CD14-positive monocyte (primary cell): ENCODE results near the gene CBX5. TPM values are rescaled to one million over a fixed set of nuclear protein-coding genes. Genes with fewer than 3 reads are reported as not detected.

Experiments used
- DNase-seq, 3 donors: peaks; one replicate each; pipeline ENCODE4 v3.0.0-alpha.2; 2011 to 2022
- H2AFZ ChIP-seq: 2 replicates; pipeline ENCODE4 v1.6.0; 2012; ENCODE audit warnings: mild to moderate bottlenecking, low read depth, low read length, inconsistent platforms; ENCODE audit not compliant: insufficient read depth, poor library complexity, severe bottlenecking
- H3K27ac ChIP-seq, 2 donors: 1 replicate in 1 of 2; 2 replicates in 1 of 2; pipeline ENCODE4 v1.5.1; 2012 to 2013; ENCODE audit warnings: low read length in 2 of 2, control low read depth in 1 of 2, inconsistent platforms in 1 of 2, low read depth in 1 of 2, mild to moderate bottlenecking in 1 of 2
- H3K27me3 ChIP-seq, 2 donors: one replicate each; pipeline versions ENCODE4 v1.6.0 to v1.6.1; 2011 to 2013; ENCODE audit warnings: low read length in 2 of 2; ENCODE audit not compliant: control insufficient read depth in 2 of 2, insufficient read depth in 2 of 2
- H3K36me3 ChIP-seq, 2 donors: replicated peaks in 1 of 2; 1 replicate in 1 of 2; 2 replicates in 1 of 2; pipeline versions ENCODE4 v1.5.1 to v1.6.1; 2012 to 2013; ENCODE audit warnings: low read length in 2 of 2, control low read depth in 1 of 2, inconsistent platforms in 1 of 2, mild to moderate bottlenecking in 1 of 2; ENCODE audit not compliant: insufficient read depth in 2 of 2, control insufficient read depth in 1 of 2
- H3K4me1 ChIP-seq, 2 donors: 1 replicate in 1 of 2; 2 replicates in 1 of 2; pipeline versions ENCODE4 v1.5.1 to v1.6.1; 2012 to 2013; ENCODE audit warnings: low read length in 2 of 2, control low read depth in 1 of 2, inconsistent platforms in 1 of 2, mild to moderate bottlenecking in 1 of 2, moderate library complexity in 1 of 2; ENCODE audit not compliant: insufficient read depth in 2 of 2, control insufficient read depth in 1 of 2
- H3K4me2 ChIP-seq: replicated peaks from 2 replicates; pipeline ENCODE3; 2012; ENCODE audit warnings: low read length, moderate library complexity, mild to moderate bottlenecking; ENCODE audit not compliant: poor library complexity, severe bottlenecking; ENCODE audit errors: extremely low read depth
- H3K4me3 ChIP-seq, 3 experiments: fragments of 200-600 bp in 1 of 3; sonication (generic) in 1 of 3; replicated peaks in 1 of 3; 1 replicate in 2 of 3; 2 replicates in 1 of 3; pipeline ENCODE4 v1.5.1; 2011 to 2013; ENCODE audit warnings: low read length in 3 of 3, mild to moderate bottlenecking in 3 of 3, control low read depth in 2 of 3, low read depth in 2 of 3, inconsistent platforms in 1 of 3, moderate library complexity in 1 of 3
- H3K79me2 ChIP-seq: 2 replicates; pipeline ENCODE4 v1.6.0; 2012; ENCODE audit warnings: mild to moderate bottlenecking, control low read depth, inconsistent platforms, low read length, moderate library complexity; ENCODE audit not compliant: insufficient read depth
- H3K9ac ChIP-seq: 2 replicates; pipeline ENCODE4 v1.6.0; 2017; ENCODE audit warnings: low read length, mild to moderate bottlenecking; ENCODE audit not compliant: insufficient read depth, poor library complexity, severe bottlenecking
- H3K9me3 ChIP-seq, 2 donors: replicated peaks in 1 of 2; 1 replicate in 1 of 2; 2 replicates in 1 of 2; pipeline versions ENCODE4 v1.5.1 to v1.6.1; 2012 to 2013; ENCODE audit warnings: low read length in 2 of 2, control low read depth in 1 of 2; ENCODE audit not compliant: control insufficient read depth in 1 of 2, insufficient read depth in 1 of 2
- H4K20me1 ChIP-seq: 2 replicates; pipeline ENCODE4 v1.6.0; 2012; ENCODE audit warnings: mild to moderate bottlenecking, low read length, control low read depth, moderate library complexity; ENCODE audit not compliant: insufficient read depth
- H3K27ac Mint-ChIP-seq, 7 donors: one replicate each; pipeline ENCODE4 v1.8.0; 2020; ENCODE audit warnings: mild to moderate bottlenecking in 7 of 7, mixed read lengths in 7 of 7, moderate library complexity in 6 of 7, inconsistent platforms in 2 of 7
- H3K27me3 Mint-ChIP-seq, 3 donors: one replicate each; pipeline ENCODE4 v1.8.0; 2021 to 2022; ENCODE audit warnings: low read depth in 3 of 3, mild to moderate bottlenecking in 3 of 3, mixed read lengths in 3 of 3, moderate library complexity in 3 of 3, inconsistent platforms in 1 of 3
- H3K36me3 Mint-ChIP-seq, 2 donors: one replicate each; pipeline ENCODE4 v1.8.0; 2020; ENCODE audit warnings: mixed read lengths in 2 of 2, inconsistent platforms in 1 of 2, mild to moderate bottlenecking in 1 of 2
- H3K4me1 Mint-ChIP-seq: one replicate; pipeline ENCODE4 v1.8.0; 2020; ENCODE audit warnings: mild to moderate bottlenecking, mixed read lengths
- H3K4me3 Mint-ChIP-seq, 2 donors: one replicate each; pipeline ENCODE4 v1.8.0; 2020; ENCODE audit warnings: mild to moderate bottlenecking in 2 of 2, mixed read lengths in 2 of 2, moderate library complexity in 1 of 2
- H3K9me3 Mint-ChIP-seq, 7 donors: one replicate each; pipeline ENCODE4 v1.8.0; 2020 to 2022; ENCODE audit warnings: mixed read lengths in 7 of 7, mild to moderate bottlenecking in 6 of 7, moderate library complexity in 6 of 7, inconsistent platforms in 2 of 7
- WGBS: methylation state at CpG from one replicate; pipeline ENCODE4 v1.1.5; 2013; ENCODE audit warnings: missing lambda C conversion rate; ENCODE audit not compliant: insufficient coverage; 5-methylcytosine and 5-hydroxymethylcytosine counted together
- intact Hi-C, 2 donors: fragments of 100-400 bp; cut with micrococcal nuclease; formaldehyde crosslinking; loops; one replicate each; pipeline versions ENCODE4 v1.15.0 to v1.15.1; 2023
- polyA plus RNA-seq, 3 donors: library from polyadenylated mRNA; depleted of rRNA in 1 of 3; unstranded in 2 of 3; stranded (reverse) in 1 of 3; fragments of 300-500 nt in 2 of 3; fragments of >200 nt in 1 of 3; fragmentation: Illumina TruSeq in 2 of 3; gene quantifications; 1 replicate in 2 of 3; 2 replicates in 1 of 3; pipeline ENCODE4 v1.2.3, GENCODE V29; 2012 to 2021
- TF ChIP-seq, protein P1 (sequence below): fragments of 200-600 bp; IDR thresholded peaks from one replicate; pipeline ENCODE4 v1.8.0; 2022; ENCODE audit warnings: antibody characterized with exemption, mild to moderate bottlenecking

The CBX5 gene
- polyA plus RNA-seq, 3 donors = 2.9 to 5.4 (median 4.8) TPM

DNA sequence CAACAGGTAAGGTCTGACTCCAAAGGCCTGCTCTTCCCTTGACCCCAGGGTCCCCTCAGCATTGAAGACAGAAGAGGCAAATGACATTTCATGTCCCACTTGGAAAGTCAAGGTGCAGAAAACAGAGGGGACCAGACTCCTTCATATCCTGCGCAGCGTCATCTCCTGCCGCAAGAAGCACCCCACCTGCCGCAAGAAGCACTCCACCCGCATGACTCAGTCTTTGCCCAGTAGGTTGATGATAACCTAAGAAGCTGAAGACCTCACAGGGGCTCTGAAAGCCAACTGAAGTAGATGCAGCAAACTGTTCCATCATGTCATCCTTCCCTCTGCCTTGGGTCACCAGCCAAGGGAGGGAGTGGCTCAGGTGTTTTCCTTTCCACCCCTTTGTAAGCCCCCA, 79.5 kb downstream of the CBX5 start:
- peaks cover 32% of the 10 kb centered on the region for H3K4me1 Mint-ChIP-seq
- peak overlapping the region in 1 of 7 donors; percentile 61 for H3K27ac Mint-ChIP-seq
- Histone ChIP-seq H3K4me3 (no peak overlapping the region), H2AFZ (no peak overlapping the region), H4K20me1 (no peaks in the 10 kb centered on the region), H3K4me2 (no peak overlapping the region), H3K27ac (no peak overlapping the region), H3K27me3 (peaks cover 0 to 30% of the 10 kb centered on the region in 2 donors), H3K9ac (no peak overlapping the region), H3K79me2 (no peaks in the 10 kb centered on the region), H3K36me3 (no peaks in the 10 kb centered on the region), H3K4me1 (peaks cover 19 to 25% of the 10 kb centered on the region in 2 donors), H3K9me3 (no peaks in the 10 kb centered on the region)
- H3K27me3 Mint-ChIP-seq = peaks cover 40 to 68% (median 62%) of the 10 kb centered on the region in 3 donors
- H3K4me3 Mint-ChIP-seq = peak overlapping the region in 1 of 2 donors; percentile 59
- intact Hi-C loops = loop anchor here (2.0 to 10.0 kb wide), 3 partner anchors 193 to 496 kb away; partner anchors contain the start of gene HOXC8 (in 1 of the 2)
- DNase-seq = no peak
- peaks cover 0 to 3% of the 10 kb centered on the region in 2 donors for H3K36me3 Mint-ChIP-seq
- 92% methylated on average over 5 of the region's 5 CpGs for WGBS
- TF ChIP-seq, protein P1, sequence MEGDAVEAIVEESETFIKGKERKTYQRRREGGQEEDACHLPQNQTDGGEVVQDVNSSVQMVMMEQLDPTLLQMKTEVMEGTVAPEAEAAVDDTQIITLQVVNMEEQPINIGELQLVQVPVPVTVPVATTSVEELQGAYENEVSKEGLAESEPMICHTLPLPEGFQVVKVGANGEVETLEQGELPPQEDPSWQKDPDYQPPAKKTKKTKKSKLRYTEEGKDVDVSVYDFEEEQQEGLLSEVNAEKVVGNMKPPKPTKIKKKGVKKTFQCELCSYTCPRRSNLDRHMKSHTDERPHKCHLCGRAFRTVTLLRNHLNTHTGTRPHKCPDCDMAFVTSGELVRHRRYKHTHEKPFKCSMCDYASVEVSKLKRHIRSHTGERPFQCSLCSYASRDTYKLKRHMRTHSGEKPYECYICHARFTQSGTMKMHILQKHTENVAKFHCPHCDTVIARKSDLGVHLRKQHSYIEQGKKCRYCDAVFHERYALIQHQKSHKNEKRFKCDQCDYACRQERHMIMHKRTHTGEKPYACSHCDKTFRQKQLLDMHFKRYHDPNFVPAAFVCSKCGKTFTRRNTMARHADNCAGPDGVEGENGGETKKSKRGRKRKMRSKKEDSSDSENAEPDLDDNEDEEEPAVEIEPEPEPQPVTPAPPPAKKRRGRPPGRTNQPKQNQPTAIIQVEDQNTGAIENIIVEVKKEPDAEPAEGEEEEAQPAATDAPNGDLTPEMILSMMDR = no peak
- peaks cover 0 to 10% (median 4%) of the 10 kb centered on the region in 7 donors for H3K9me3 Mint-ChIP-seq

DNA sequence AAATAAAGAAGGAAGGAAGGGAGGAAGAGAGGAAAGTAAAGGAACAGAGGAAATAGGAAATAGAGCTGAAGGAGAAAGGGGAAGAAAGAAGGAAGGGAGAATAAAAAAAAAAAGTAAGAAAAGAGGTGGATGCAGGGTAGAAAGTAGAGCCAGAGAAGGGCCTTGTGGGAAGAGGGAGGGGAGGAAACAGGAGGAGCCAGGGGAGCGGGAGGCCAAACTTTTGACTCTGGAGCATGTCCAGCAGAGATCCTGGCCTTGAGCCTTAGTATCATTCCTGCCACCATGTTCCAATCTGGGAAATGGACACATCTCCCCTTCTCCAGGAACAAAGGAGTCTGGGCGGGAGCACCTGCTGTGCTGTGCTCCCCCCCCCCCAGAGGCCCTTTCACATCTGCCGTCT, 80.0 kb downstream of the CBX5 start:
- H3K9me3 ChIP-seq = no peaks in the 10 kb centered on the region
- H3K4me3 ChIP-seq = no peak overlapping the region
- no peaks in the 10 kb centered on the region for H4K20me1 ChIP-seq
- no CpG with 5 or more reads among the region's 3 CpGs for WGBS
- TF ChIP-seq, protein P1 = no peak
- no peak overlapping the region for H3K4me2 ChIP-seq
- H3K4me1 ChIP-seq = peaks cover 24 to 30% of the 10 kb centered on the region in 2 donors
- no peak overlapping the region for H3K9ac ChIP-seq
- H3K27ac ChIP-seq = no peak overlapping the region
- H3K27me3 Mint-ChIP-seq = peaks cover 37 to 67% (median 62%) of the 10 kb centered on the region in 3 donors
- peaks cover 0 to 6% of the 10 kb centered on the region in 2 donors for H3K36me3 Mint-ChIP-seq
- H3K27me3 ChIP-seq = peaks cover 0 to 28% of the 10 kb centered on the region in 2 donors
- no peaks in the 10 kb centered on the region for H3K79me2 ChIP-seq
- H3K9me3 Mint-ChIP-seq = peaks cover 0 to 10% (median 4%) of the 10 kb centered on the region in 7 donors
- peak overlapping the region in 1 of 2 donors; percentile 59 for H3K4me3 Mint-ChIP-seq
- H3K27ac Mint-ChIP-seq = peak overlapping the region in 1 of 7 donors; percentile 67
- peaks cover 37% of the 10 kb centered on the region for H3K4me1 Mint-ChIP-seq
- H2AFZ ChIP-seq = no peak overlapping the region
- no peak for DNase-seq
- H3K36me3 ChIP-seq = no peaks in the 10 kb centered on the region
- intact Hi-C loops = loop anchor here (2.0 to 10.0 kb wide), 3 partner anchors 193 to 495 kb away; partner anchors contain the start of gene HOXC8 (in 1 of the 2)
